Activated T-helper 1 cell treated with anti-CD3 and anti-CD28 coated beads, Interleukin-2, amount 50 U/mL, for 16 hours (primary cell): ENCODE measurements around the gene CBX4.

Source experiments
- DNase-seq, 2 donors: peaks; one replicate each; pipeline ENCODE4 v3.0.0-alpha.2; 2020; ENCODE audit warnings: low read depth in 1 of 2, low spot score in 1 of 2

CBX4 gene

DNA sequence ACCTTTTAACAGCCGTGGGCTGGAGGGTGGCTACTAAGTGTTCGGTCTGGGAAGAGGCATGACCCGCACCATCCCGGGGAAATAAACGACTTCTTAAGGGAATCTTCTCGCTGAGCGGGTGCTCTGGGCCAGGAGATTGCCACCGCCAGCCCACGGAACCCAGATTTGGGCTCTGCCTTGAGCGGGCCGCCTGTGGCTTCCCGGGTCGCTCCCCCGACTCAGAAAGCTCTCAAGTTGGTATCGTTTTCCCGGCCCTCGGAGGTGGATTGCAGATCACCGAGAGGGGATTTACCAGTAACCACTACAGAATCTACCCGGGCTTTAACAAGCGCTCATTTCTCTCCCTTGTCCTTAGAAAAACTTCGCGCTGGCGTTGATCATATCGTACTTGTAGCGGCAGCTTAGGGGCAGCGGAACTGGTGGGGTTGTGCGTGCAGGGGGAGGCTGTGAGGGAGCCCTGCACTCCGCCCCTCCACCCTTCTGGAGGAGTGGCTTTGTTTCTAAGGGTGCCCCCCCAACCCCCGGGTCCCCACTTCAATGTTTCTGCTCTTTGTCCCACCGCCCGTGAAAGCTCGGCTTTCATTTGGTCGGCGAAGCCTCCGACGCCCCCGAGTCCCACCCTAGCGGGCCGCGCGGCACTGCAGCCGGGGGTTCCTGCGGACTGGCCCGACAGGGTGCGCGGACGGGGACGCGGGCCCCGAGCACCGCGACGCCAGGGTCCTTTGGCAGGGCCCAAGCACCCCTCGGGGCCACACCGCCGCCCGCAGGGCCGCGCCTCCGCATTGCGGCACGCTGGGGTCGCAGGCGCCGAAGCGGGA is 3.6 kb upstream of the CBX4 start:
- DNase-seq = no peak

- DNase-seq = no peak
Observed at GRCh38 chr17:79842136-79842655, 3.0 kb upstream of the CBX4 start.

- DNase-seq = no peak
Observed at GRCh38 chr17:79841369-79842135, 2.3 kb upstream of the CBX4 start.

GRCh38 chr17:79840989-79841286 is 1.7 kb upstream of the CBX4 start:
- DNase-seq = no peak

DNA sequence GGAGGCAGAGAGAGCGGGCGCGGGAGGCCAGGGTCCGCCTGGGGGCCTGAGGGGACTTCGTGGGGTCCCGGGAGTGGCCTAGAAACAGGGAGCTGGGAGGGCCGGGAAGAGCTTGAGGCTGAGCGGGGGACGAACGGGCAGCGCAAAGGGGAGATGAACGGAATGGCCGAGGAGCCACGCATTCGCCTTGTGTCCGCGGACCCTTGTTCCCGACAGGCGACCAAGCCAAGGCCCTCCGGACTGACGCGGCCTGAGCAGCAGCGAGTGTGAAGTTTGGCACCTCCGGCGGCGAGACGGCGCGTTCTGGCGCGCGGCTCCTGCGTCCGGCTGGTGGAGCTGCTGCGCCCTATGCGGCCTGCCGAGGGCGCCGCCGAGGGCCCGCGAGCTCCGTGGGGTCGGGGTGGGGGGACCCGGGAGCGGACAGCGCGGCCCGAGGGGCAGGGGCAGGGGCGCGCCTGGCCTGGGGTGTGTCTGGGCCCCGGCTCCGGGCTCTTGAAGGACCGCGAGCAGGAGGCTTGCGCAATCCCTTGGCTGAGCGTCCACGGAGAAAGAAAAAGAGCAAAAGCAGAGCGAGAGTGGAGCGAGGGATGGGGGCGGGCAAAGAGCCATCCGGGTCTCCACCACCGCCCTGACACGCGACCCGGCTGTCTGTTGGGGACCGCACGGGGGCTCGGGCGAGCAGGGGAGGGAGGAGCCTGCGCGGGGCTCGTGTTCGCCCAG is 1.2 kb upstream of the CBX4 start:
- DNase-seq = no peak

DNA sequence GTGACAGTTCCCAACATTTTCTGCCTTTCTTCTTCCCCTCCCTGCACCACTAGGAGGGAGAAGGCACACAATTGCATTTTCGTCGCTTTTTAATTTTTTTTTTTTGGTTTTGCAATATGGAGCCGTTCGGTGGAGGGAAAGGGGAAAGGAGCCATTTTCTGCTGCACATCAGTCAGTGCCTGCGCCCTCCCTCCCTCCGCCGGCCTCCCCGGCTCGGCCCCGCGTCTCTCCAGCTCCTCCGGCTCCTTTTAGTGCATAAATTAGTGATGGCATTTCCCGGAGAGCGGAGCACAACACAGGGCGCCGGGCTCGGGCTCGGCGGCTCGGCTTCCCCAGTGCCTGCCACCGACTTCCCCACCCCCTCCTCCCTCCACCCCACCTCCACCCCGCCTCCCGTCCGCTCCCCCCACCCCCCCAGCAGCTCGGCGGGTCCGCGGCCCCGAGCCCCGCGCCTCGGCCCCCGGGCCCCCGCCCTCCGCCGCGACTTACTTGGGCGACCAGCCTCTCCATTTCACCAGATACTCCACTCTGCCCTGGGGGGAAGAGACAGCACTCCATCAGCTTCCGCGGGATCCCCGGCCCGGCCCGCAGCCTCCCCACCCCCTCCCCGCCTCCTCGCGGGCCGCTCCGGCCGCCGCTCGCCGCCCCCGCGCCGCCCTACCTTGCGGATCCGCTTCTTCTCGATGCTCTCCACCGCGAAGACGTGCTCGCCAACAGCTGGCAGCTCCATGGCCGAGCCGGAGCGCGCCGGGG is 542 bp downstream of the CBX4 start:
- DNase-seq = no peak

- no peak for DNase-seq
Observed at GRCh38 chr17:79837888-79838521, 1.2 kb downstream of the CBX4 start.

DNA sequence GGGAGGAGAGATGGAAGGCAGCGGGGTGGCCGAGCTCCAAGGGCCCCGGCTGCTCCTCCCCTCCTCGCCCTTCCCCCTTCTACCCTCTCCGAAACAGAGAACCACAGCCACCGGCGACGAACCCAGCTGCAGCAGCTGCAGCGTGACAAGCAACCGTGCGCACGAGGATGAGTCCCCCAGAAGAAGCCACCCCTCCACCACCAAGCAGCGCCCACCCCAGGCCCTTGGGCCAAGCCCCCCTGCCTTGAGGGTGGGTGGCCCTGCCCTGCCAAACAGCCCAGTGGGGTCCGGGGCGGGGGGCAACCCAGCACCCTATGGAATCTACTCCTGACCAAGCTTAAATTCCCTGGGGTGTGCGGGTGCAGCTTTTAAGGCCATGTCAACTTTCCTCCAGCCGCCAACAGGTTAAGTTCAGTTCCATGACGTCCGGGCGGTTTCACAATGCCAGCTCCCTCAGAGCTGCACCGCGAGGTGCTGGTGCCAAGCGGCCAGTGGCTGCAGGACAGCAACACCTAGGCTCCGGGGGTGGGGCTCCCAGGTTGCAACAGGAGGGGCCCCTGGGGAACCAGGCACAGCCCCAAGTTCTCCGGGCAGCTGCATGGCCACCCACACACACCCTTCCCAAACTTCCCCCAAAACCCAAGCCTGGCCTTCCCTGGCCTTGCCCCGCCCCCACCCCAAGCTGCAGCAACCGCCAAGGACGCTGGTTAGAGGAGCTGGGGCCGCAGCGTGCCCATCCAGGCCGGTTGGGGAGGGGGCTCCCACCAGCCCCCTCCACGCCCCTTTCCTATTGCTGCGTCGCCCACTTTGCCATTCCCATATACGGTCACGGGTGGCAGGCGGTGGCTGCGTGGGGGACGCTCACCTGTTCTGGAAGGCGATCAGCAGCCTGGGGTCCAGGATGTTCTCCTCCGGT is 2.0 kb downstream of the CBX4 start:
- DNase-seq = no peak

- no peak for DNase-seq
Observed at GRCh38 chr17:79836510-79836971, 2.7 kb downstream of the CBX4 start.

DNA sequence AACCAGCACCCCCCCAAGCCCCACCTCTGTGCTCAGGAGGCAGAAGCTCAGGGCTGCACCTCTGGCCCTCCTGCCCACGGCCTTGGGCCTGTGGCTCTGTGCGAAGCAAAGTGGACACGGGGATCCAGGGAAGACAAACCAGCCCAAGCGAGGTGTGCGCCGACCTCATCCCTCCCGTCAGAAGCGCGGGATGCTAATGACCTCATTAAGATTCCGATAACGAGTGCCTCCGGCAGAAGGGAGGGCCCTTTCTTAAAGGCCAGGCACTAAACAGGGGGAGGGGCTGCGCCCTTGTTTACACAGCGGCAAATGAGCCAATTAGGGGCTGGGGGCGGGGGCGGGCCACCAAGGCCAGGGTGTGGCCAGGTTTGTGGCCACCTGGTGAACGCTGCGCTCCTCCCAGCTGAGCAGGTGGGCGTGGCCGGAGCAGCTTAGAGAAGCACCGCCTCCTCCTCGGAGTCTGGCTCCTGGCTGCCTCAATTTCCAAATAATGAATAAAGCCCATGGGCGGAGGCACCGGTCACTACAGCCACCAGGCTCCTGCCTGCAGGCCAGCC is 3.2 kb downstream of the CBX4 start:
- DNase-seq = no peak

- no peak for DNase-seq
Observed at GRCh38 chr17:79835470-79835899, 3.8 kb downstream of the CBX4 start.

DNA sequence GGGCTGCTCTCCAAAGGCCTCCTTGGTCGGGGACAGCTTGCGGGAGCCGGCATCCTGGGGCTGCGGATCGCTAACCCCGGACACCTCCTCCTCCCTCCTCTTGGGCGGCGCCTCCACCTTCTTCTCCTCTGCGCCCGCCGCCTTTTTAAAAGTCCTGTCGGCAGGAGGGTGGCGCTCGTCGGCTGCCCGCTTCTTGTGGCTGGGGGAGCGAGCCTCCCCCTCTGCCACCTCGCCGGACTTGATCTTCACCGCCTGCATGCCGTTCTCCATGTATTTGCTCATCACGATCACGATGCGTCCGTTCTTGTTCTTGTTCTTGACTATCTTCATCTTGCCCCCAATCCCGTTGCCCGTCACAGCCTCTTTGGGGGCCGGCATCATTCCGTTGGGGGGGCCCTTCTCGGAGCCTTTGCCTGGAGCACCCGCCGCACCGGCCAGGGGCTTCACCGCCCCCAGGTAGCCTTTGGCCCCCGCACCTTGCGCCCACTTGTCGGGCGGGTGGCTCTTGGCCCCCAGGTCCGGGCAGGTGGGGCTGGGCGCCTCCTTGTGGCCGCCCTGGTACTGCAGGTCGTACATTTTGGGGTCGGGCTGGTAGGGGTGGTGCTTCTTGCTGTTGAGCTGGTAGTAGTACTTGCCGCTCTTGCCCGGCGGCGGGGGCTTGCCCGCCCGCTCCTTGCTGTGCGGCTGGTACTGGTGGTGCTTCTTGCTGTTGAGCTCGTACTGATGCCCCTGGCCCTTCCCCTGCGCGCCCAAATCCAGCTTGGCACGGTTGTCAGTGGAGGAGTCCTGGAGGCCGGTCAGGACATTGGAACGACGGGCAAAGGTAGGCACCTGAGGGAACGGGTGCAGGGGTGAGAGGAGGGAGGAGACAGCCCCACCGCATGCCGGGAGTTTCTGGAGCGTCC is 4.4 kb downstream of the CBX4 start:
- no peak for DNase-seq

DNA sequence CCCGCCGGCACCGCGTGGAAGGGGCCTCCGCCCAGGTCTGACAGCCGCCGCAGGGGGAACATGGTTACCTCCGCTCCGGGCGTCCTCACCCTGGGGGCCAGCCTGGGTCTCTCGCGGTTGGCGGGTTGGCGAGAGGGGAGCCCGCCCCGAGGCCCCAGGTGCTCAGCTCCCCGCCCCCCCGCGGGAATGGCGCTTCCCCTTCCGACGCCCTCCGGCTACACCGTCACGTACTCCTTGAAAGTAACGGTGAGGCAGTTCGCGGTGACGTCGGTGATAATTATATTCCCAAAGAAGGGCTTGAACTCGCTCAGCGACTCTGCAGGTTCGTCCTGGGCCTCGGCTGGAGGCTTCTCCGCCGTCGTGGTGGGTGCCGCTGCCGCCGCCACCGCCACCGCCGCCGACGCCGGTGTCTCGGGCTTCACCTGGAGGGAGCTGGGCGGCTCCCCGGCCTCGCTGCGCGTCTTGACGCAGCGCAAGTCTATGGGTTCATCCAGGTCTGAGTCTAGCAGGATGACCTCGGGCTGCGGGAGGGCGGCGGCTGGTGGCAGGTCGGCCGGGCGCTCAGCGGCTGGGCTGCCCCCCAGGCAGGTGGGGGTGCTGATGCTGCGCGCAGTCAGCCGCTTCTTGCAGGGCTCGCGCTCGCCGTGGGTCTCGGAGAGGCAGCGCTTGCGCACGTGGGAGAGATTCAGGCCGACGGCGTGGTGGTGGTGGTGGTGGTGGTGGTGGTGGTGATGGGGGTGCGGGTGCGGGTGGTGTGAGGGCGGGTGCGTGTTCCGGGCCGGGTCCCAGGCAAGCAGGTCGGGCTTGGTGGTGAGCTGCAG is 5.3 kb downstream of the CBX4 start:
- DNase-seq = no peak

- no peak for DNase-seq
Observed at GRCh38 chr17:79833110-79833450, 6.2 kb downstream of the CBX4 start.

GRCh38 chr17:79832218-79833109 is 6.8 kb downstream of the CBX4 start:
- no peak for DNase-seq
